ENCODE results near the gene LARGE2. TPM values are rescaled to one million over a fixed set of nuclear protein-coding genes. Genes with fewer than 3 reads are reported as not detected.
A peak's percentile ranks its signal among the peaks of the same experiment; 100 is the strongest.

The LARGE2 gene
- total and polyA plus RNA-seq, 10 of the 15 experiments (the other 5 are each of a cell fraction or from before 2014, with no cell fraction given) = 0.03 to 0.41 (median 0.19) TPM; not detected in 6

DNA sequence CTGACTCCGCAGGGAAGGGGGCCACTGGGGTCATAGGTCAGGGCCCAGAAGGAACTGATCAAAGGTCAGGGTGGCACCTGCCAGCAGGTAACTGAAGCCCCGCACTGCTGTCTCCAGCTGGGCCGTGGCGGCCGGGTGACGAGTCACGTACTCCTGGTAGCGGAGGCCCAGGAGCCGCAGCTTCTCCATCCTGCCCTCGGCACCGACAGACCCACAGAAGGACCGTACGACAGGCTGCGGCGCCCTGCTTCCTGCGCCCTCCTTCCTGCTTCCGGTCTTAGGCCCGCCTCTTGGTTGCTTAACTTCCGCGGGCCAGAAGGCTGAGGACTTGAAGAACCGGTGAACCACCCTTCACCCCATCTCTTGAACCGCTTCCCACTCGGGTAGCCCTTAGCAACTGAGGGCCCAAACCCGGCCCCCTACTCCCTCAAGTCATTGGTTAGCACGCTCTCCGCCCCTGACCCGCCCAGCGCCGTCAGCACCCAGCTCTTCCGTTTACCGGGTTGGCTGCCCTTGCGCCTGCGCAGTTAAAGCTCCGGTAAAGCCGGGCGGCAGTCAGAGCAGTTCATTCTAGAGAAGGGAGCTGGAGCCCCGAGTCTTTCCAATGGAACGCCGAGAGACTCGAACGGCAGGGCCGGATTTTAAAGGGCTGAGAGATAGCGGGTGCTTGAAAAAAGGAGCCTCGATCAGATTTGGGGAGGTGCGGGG, 4.7 kb upstream of the LARGE2 start, which contains the start of gene PEX16 (continued):
- TF ChIP-seq LARP7 (IDR thresholded peaks at IDR 0.05) = peak; percentile 83; the same call in 1 of the 2 replicates

GRCh38 chr11:45918331-45918941, 4.0 kb upstream of the LARGE2 start:
- peak overlapping the region; percentile 99 for H3K9ac ChIP-seq (ENCODE audit: control insufficient read depth, insufficient read depth, low read length)
- DNase-seq (ENCODE audit: low read depth, low spot score) = no peak
- ATAC-seq = peak; percentile 83
- H3K4me2 ChIP-seq (ENCODE audit: control insufficient read depth, insufficient read depth) = peak overlapping the region; percentile 100
- under 1% methylated on average over 38 of the region's 38 CpGs for WGBS (ENCODE audit: insufficient coverage, insufficient replicate concordance, low lambda C conversion rate, missing lambda C conversion rate)
- intact Hi-C loops (cut with micrococcal nuclease; ENCODE audit: unreplicated experiment) = loop anchor here (1.0 kb wide), 1 partner anchor 12 kb away; no protein-coding TSS in a partner anchor
- peaks cover 9 to 13% of the 10 kb centered on the region in 2 experiments for H3K36me3 ChIP-seq (ENCODE audit: control insufficient read depth in 2 of 2, insufficient read depth in 2 of 2, low read length in 1 of 2)
- H3K27me3 ChIP-seq (replicated peaks in 1 of 2; ENCODE audit: control insufficient read depth in 2 of 2, insufficient read depth in 2 of 2, low read length in 1 of 2) = peaks cover 5 to 9% of the 10 kb centered on the region in 2 experiments; a peak in 3 of 4 replicates
- CTCF ChIA-PET = interaction anchor here (0.5 to 2.4 kb wide), 11 partner anchors 12 to 676 kb away, joined by 3 to 12 read pairs (median 3); no protein-coding TSS in a partner anchor
- H3K9me3 ChIP-seq (replicated peaks; ENCODE audit: control insufficient read depth, insufficient read depth, low read length) = no peaks in the 10 kb centered on the region; the same call in 2 of the 3 replicates
- in situ Hi-C loops (cut with MboI) = no loop called here
- peak; percentile 27 for FAIRE-seq
- H3K27ac ChIP-seq (ENCODE audit: control insufficient read depth, insufficient read depth) = peak overlapping the region; percentile 92; the same call in 1 of the 2 replicates
- POLR2A ChIA-PET = interaction anchor here (0.8 to 2.6 kb wide), 10 partner anchors 9 to 109 kb away, joined by 3 to 27 read pairs (median 5); partner anchors contain the start of gene CRY2
- SMC1A ChIA-PET (ENCODE audit: uncharacterized antibody, unreplicated experiment) = interaction anchor here (0.7 to 2.8 kb wide), 8 partner anchors 12 to 85 kb away, joined by 3 to 31 read pairs (median 4); partner anchors contain the start of gene CRY2
- H3K4me1 ChIP-seq (ENCODE audit: control insufficient read depth, insufficient read depth, low read length) = peaks cover 18% of the 10 kb centered on the region
- peaks cover 16% of the 10 kb centered on the region for H3K79me2 ChIP-seq (ENCODE audit: control insufficient read depth, insufficient read depth, low read length)
- peak overlapping the region; percentile 98 for H2AFZ ChIP-seq (ENCODE audit: control insufficient read depth, low read depth, low read length)
- H4K20me1 ChIP-seq (ENCODE audit: control insufficient read depth, insufficient read depth) = no peaks in the 10 kb centered on the region
- RAD21 ChIA-PET (ENCODE audit: unreplicated experiment) = interaction anchor here (0.6 to 2.8 kb wide), 13 partner anchors 12 to 147 kb away, joined by 3 to 29 read pairs (median 4); partner anchors contain the start of genes CRY2 and SLC35C1
- no TSS peak for BruUV-seq (replicated peaks)
- peak overlapping the region; percentile 99 for H3K4me3 ChIP-seq
- TF ChIP-seq, protein P1, sequence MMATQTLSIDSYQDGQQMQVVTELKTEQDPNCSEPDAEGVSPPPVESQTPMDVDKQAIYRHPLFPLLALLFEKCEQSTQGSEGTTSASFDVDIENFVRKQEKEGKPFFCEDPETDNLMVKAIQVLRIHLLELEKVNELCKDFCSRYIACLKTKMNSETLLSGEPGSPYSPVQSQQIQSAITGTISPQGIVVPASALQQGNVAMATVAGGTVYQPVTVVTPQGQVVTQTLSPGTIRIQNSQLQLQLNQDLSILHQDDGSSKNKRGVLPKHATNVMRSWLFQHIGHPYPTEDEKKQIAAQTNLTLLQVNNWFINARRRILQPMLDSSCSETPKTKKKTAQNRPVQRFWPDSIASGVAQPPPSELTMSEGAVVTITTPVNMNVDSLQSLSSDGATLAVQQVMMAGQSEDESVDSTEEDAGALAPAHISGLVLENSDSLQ (IDR thresholded peaks at IDR 0.05) = peak; percentile 57
- TF ChIP-seq MYB (IDR thresholded peaks at IDR 0.05; ENCODE audit: borderline replicate concordance, low read depth, low read length) (no peak), MTA2 (IDR thresholded peaks at IDR 0.05; ENCODE audit: low read depth) (peak; percentile 8; the same call in 1 of the 2 replicates), E2F8 (IDR thresholded peaks at IDR 0.05; ENCODE audit: low read depth, partially characterized antibody) (no peak), DPF2 (IDR thresholded peaks at IDR 0.05) (peak; percentile 24; the same call in 1 of the 2 replicates), EED (IDR thresholded peaks at IDR 0.05; ENCODE audit: low read depth) (0 out of 2 replicates have a peak, but pooled peaks have one; percentile 32), POLR2A (IDR thresholded peaks at IDR 0.05; ENCODE audit: low read depth, low read length) (peak; percentile 52; the same call in 1 of the 2 replicates), GATAD2B (conservative IDR thresholded peaks at IDR 0.05; ENCODE audit: low read depth) (0 out of 2 replicates have a peak, but pooled peaks have one; percentile 44), BCLAF1 (IDR thresholded peaks at IDR 0.05) (no peak), ZNF217 (IDR thresholded peaks at IDR 0.05) (peak; percentile 22; the same call in 1 of the 2 replicates), IKZF1 (conservative IDR thresholded peaks at IDR 0.05) (peak; percentile 20; the same call in 1 of the 2 replicates), NFYB (IDR thresholded peaks at IDR 0.05; ENCODE audit: insufficient read depth, low read depth, low read length) (peak; percentile 79; the same call in 1 of the 2 replicates)

All from GM12878 (cell line).